SH-SY5Y (cell line): ENCODE results near the gene OTUD7B.

Source experiments
- GATA2 ChIP-seq: IDR thresholded peaks from 2 replicates; pipeline ENCODE4 v1.6.1; 2011; ENCODE audit warnings: mild to moderate bottlenecking, low read depth, low read length
- GATA3 ChIP-seq: IDR thresholded peaks from 2 replicates; pipeline ENCODE4 v1.6.1; 2011; ENCODE audit warnings: low read depth, mild to moderate bottlenecking, low read length, moderate library complexity

DNA sequence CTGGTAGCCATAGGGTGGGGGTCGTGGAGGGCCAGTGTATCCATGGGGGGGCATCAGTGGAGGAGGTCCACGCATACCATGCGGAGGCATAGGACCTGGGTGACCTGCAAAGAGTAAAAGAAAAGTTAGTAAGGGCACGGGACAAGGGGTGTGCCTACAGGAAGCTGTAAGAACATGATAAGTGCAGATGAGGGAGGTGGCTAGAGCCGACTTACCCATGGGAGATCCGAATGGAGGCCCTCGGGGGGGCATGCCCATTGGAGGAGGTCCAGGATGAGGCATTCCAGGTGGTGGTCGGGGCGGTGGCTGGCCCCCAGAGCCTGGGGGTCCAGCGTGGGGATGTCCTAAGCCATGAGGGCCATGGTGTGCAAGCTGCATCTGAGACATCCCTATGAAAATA, 86.9 kb downstream of the OTUD7B start:
- no peak for TF ChIP-seq GATA3
- TF ChIP-seq GATA2: no peak
